HG03196 (cell line): ENCODE results near the gene ALPP.
"Not testable (repeated sequence)": the region's sequence is repeated elsewhere in the genome, so short reads cannot be mapped to it uniquely, and the experiment has no call there.

Source experiments
- ATAC-seq: cut with Tn5 transposase; IDR thresholded peaks from one replicate; pipeline ENCODE4 v1.9.1; 2021; ENCODE audit not compliant: unreplicated experiment

The ALPP gene

GRCh38 chr2:232378735-232379151 is at the start of gene ALPP:
Gene ALPP, plus strand, starts transcription at chr2:232378751. Its CDS starts 52 bp downstream, at chr2:232378803.
- not testable (repeated sequence) for ATAC-seq

GRCh38 chr2:232329716-232330067 is 48.9 kb upstream of the ALPP start:
- ATAC-seq = no peak

- ATAC-seq = no peak
These were observed 48.2 kb upstream of the ALPP start for GRCh38 chr2:232330068-232330999.

GRCh38 chr2:232331061-232331460 is 47.5 kb upstream of the ALPP start:
- not testable (repeated sequence) for ATAC-seq

GRCh38 chr2:232331641-232332040 is 46.9 kb upstream of the ALPP start:
- not testable (repeated sequence) for ATAC-seq

GRCh38 chr2:232332244-232332939 is 46.2 kb upstream of the ALPP start:
- not testable (repeated sequence) for ATAC-seq

- no peak for ATAC-seq
These were observed 45.7 kb upstream of the ALPP start for GRCh38 chr2:232332940-232333259.

GRCh38 chr2:232333361-232334135 is 45.0 kb upstream of the ALPP start:
- no peak for ATAC-seq

GRCh38 chr2:232334136-232334884 is 44.2 kb upstream of the ALPP start:
- ATAC-seq = not testable (repeated sequence)

GRCh38 chr2:232334885-232335205 is 43.7 kb upstream of the ALPP start:
- ATAC-seq = not testable (repeated sequence)

GRCh38 chr2:232335206-232335858 is 43.2 kb upstream of the ALPP start:
- ATAC-seq = not testable (repeated sequence)

GRCh38 chr2:232335859-232336215 is 42.7 kb upstream of the ALPP start:
- no peak for ATAC-seq

- ATAC-seq = no peak
These were observed 42.3 kb upstream of the ALPP start for GRCh38 chr2:232336241-232336736.

- ATAC-seq = no peak
These were observed 41.4 kb upstream of the ALPP start for GRCh38 chr2:232336981-232337720.

GRCh38 chr2:232338094-232338758 is 40.3 kb upstream of the ALPP start:
- ATAC-seq = not testable (repeated sequence)

GRCh38 chr2:232338759-232339106 is 39.8 kb upstream of the ALPP start:
- ATAC-seq = no peak

GRCh38 chr2:232339121-232340081 is 39.1 kb upstream of the ALPP start:
- no peak for ATAC-seq
